H1 (cell line): ENCODE data around the gene BDP1. TPM values are rescaled to one million over a fixed set of nuclear protein-coding genes. Genes with fewer than 3 reads are reported as not detected.

Experiments used
- CTCF ChIA-PET: fragments of 300-600 bp; sonication (Branson Sonifier 250); formaldehyde crosslinking; loops from one replicate; lab custom pipeline; 2021; ENCODE audit not compliant: partially characterized antibody; lab: Charles Lee
- POLR2A ChIA-PET: fragments of 300-600 bp; sonication (Branson Sonifier 250); formaldehyde crosslinking; loops from one replicate; lab custom pipeline; 2021; ENCODE audit warnings: inconsistent platforms; ENCODE audit not compliant: partially characterized antibody; lab: Charles Lee
- DNase-seq, 2 experiments: peaks; one replicate each; pipeline versions ENCODE4 v3.0.0 to v3.0.0-alpha.2; 2010 to 2022; ENCODE audit warnings: low spot score in 2 of 2, low read depth in 1 of 2, mixed read lengths in 1 of 2
- FAIRE-seq: peaks from 2 replicates; lab custom pipeline; 2011; peaks lifted over from hg19 to GRCh38; lab: Jason Lieb, UNC
- H2AFZ ChIP-seq: 2 replicates; pipeline ENCODE4 v1.8.1; 2012; ENCODE audit warnings: low read length, inconsistent platforms
- H2AK5ac ChIP-seq: 2 replicates; pipeline ENCODE4 v1.6.1; 2013; ENCODE audit warnings: low read depth, low read length
- H2BK120ac ChIP-seq: replicated peaks from 2 replicates; pipeline ENCODE3; 2013; ENCODE audit warnings: low read depth, low read length, inconsistent platforms
- H2BK12ac ChIP-seq: 2 replicates; pipeline ENCODE4 v1.6.1; 2013; ENCODE audit warnings: low read depth, low read length
- H2BK15ac ChIP-seq: 2 replicates; pipeline ENCODE4 v1.6.1; 2013; ENCODE audit warnings: low read length
- H2BK20ac ChIP-seq: 2 replicates; pipeline ENCODE4 v1.6.1; 2013; ENCODE audit warnings: low read length
- H2BK5ac ChIP-seq: 2 replicates; pipeline ENCODE4 v1.6.1; 2013; ENCODE audit warnings: low read depth, low read length
- H3K14ac ChIP-seq: 2 replicates; pipeline ENCODE4 v1.6.1; 2013; ENCODE audit warnings: inconsistent platforms; ENCODE audit not compliant: insufficient read length
- H3K18ac ChIP-seq: 2 replicates; pipeline ENCODE4 v1.6.1; 2013; ENCODE audit warnings: low read length; ENCODE audit errors: extremely low read depth
- H3K23ac ChIP-seq: 2 replicates; pipeline ENCODE4 v1.6.1; 2013; ENCODE audit warnings: inconsistent platforms; ENCODE audit not compliant: insufficient read length
- H3K23me2 ChIP-seq: 2 replicates; pipeline ENCODE4 v1.6.1; 2013; ENCODE audit warnings: low read depth, low read length
- H3K27ac ChIP-seq: 2 replicates; pipeline ENCODE4 v1.6.1; 2011; ENCODE audit warnings: low read depth, low read length, inconsistent platforms
- H3K27me3 ChIP-seq, 4 experiments: replicated peaks in 1 of 4; 1 replicate in 1 of 4; 2 replicates in 3 of 4; pipeline versions ENCODE4 v1.6.1 to v1.8.1; 2011 to 2013; ENCODE audit warnings: low read length in 3 of 4, mild to moderate bottlenecking in 3 of 4, inconsistent platforms in 2 of 4, mixed read lengths in 2 of 4, moderate library complexity in 1 of 4; ENCODE audit not compliant: control insufficient read depth in 3 of 4, insufficient read depth in 3 of 4; ENCODE audit errors: extremely low read depth in 1 of 4
- H3K36me3 ChIP-seq, 4 experiments: 2 replicates each; pipeline versions ENCODE4 v1.6.1 to v1.8.1; 2011 to 2013; ENCODE audit warnings: mild to moderate bottlenecking in 4 of 4, low read length in 3 of 4, moderate library complexity in 2 of 4, control low read depth in 1 of 4, inconsistent platforms in 1 of 4; ENCODE audit not compliant: insufficient read depth in 4 of 4, control insufficient read depth in 2 of 4
- H3K4ac ChIP-seq: replicated peaks from 2 replicates; pipeline ENCODE3; 2013; ENCODE audit warnings: low read length, low read depth, mixed read lengths, inconsistent platforms; ENCODE audit not compliant: insufficient read length
- H3K4me1 ChIP-seq, 4 experiments: replicated peaks in 1 of 4; 1 replicate in 1 of 4; 2 replicates in 3 of 4; pipeline versions ENCODE4 v1.6.1 to v1.8.1; 2011 to 2013; ENCODE audit warnings: low read length in 3 of 4, inconsistent platforms in 2 of 4, mixed read lengths in 1 of 4; ENCODE audit not compliant: insufficient read depth in 4 of 4, control insufficient read depth in 3 of 4
- H3K4me2 ChIP-seq, 2 experiments: 2 replicates each; pipeline versions ENCODE4 v1.6.1 to v1.8.1; 2011 to 2013; ENCODE audit warnings: low read depth in 2 of 2, low read length in 2 of 2, control low read depth in 1 of 2, inconsistent platforms in 1 of 2, mild to moderate bottlenecking in 1 of 2; ENCODE audit not compliant: insufficient read depth in 1 of 2
- H3K4me3 ChIP-seq, 4 experiments: fragments of 200-600, 300-600 bp in 1 of 4; sonication (generic), shearing (Covaris generic), sonication (Bioruptor Twin) in 1 of 4; 2 replicates each; pipeline versions ENCODE4 v1.5.1 to v1.8.1; 2011 to 2016; ENCODE audit warnings: low read length in 4 of 4, low read depth in 3 of 4, control low read depth in 2 of 4, inconsistent platforms in 2 of 4, mild to moderate bottlenecking in 2 of 4, mixed read lengths in 1 of 4, moderate library complexity in 1 of 4; ENCODE audit not compliant: insufficient read depth in 2 of 4; ENCODE audit errors: extremely low read depth in 1 of 4
- H3K56ac ChIP-seq: replicated peaks from 2 replicates; pipeline ENCODE3; 2013; ENCODE audit warnings: low read depth, mild to moderate bottlenecking, mixed read lengths, low read length, inconsistent platforms; ENCODE audit not compliant: insufficient read length
- H3K79me1 ChIP-seq: 2 replicates; pipeline ENCODE4 v1.6.1; 2013; ENCODE audit warnings: low read depth, low read length, control low read depth
- H3K79me2 ChIP-seq, 2 experiments: 2 replicates each; pipeline versions ENCODE4 v1.6.1 to v1.8.1; 2012 to 2013; ENCODE audit warnings: low read length in 2 of 2, mild to moderate bottlenecking in 2 of 2, inconsistent platforms in 1 of 2; ENCODE audit not compliant: insufficient read depth in 2 of 2, control insufficient read depth in 1 of 2
- H3K9ac ChIP-seq, 4 experiments: replicated peaks in 1 of 4; 1 replicate in 1 of 4; 2 replicates in 3 of 4; pipeline versions ENCODE4 v1.6.1 to v1.8.1; 2011 to 2013; ENCODE audit warnings: low read depth in 3 of 4, low read length in 3 of 4, control low read depth in 2 of 4, mild to moderate bottlenecking in 2 of 4, moderate library complexity in 2 of 4, inconsistent platforms in 1 of 4; ENCODE audit errors: extremely low read depth in 1 of 4
- H3K9me3 ChIP-seq, 2 experiments: 2 replicates each; pipeline versions ENCODE4 v1.6.1 to v1.8.1; 2012 to 2013; ENCODE audit warnings: mild to moderate bottlenecking in 2 of 2, moderate library complexity in 2 of 2, control low read depth in 1 of 2, inconsistent platforms in 1 of 2, low read depth in 1 of 2, low read length in 1 of 2, mixed read lengths in 1 of 2; ENCODE audit not compliant: insufficient read depth in 2 of 2
- H4K20me1 ChIP-seq, 2 experiments: replicated peaks in 1 of 2; 2 replicates each; pipeline versions ENCODE3 to v1.8.1; 2011 to 2013; ENCODE audit warnings: inconsistent platforms in 2 of 2, low read length in 2 of 2, mild to moderate bottlenecking in 1 of 2; ENCODE audit not compliant: insufficient read depth in 2 of 2, control insufficient read depth in 1 of 2
- H4K5ac ChIP-seq: 2 replicates; pipeline ENCODE4 v1.6.1; 2013; ENCODE audit warnings: low read length, low read depth, mixed read lengths, inconsistent platforms; ENCODE audit not compliant: insufficient read length
- H4K8ac ChIP-seq: 2 replicates; pipeline ENCODE4 v1.8.0; 2013; ENCODE audit warnings: mild to moderate bottlenecking, moderate library complexity, low read length, inconsistent platforms; ENCODE audit not compliant: insufficient read depth; ENCODE audit errors: extremely low read depth
- H4K91ac ChIP-seq: replicated peaks from 2 replicates; pipeline ENCODE3; 2013; ENCODE audit warnings: low read length, mixed read lengths, inconsistent platforms; ENCODE audit not compliant: insufficient read length
- RBBP5 ChIP-seq: IDR thresholded peaks from 2 replicates; pipeline ENCODE4 v1.7.1; 2012; ENCODE audit warnings: low read depth, mild to moderate bottlenecking, inconsistent platforms, low read length, moderate library complexity, borderline replicate concordance
- TAF7 ChIP-seq: optimal IDR thresholded peaks from 2 replicates; pipeline ENCODE3; 2011; ENCODE audit warnings: low read depth, mild to moderate bottlenecking, inconsistent platforms, low read length, moderate library complexity, borderline replicate concordance
- WGBS, 2 experiments: shearing (Covaris generic) in 1 of 2; methylation state at CpG; one replicate each; pipeline versions ENCODE4 v1.1.6 to v1.1.7; 2013 to 2015; ENCODE audit warnings: low lambda C conversion rate in 2 of 2, mixed read lengths in 2 of 2, inconsistent platforms in 1 of 2, low coverage in 1 of 2, missing lambda C conversion rate in 1 of 2; ENCODE audit not compliant: insufficient replicate concordance in 2 of 2, insufficient coverage in 1 of 2, insufficient read length in 1 of 2; ENCODE audit errors: extremely low coverage in 1 of 2, missing lambda C conversion rate in 1 of 2; 5-methylcytosine and 5-hydroxymethylcytosine counted together
- polyA plus RNA-seq, 7 experiments: library from polyadenylated mRNA; depleted of rRNA in 3 of 7; stranded (reverse) in 5 of 7; unstranded in 2 of 7; fragments of >200 nt in 5 of 7; fragments of 200-250 nt in 2 of 7; gene quantifications; 1 replicate in 5 of 7; 2 replicates in 1 of 7; 4 replicates in 1 of 7; pipeline versions ENCODE4 v1.2.1 to v1.2.3, GENCODE V29; 2011 to 2013; ENCODE audit warnings: missing spikeins in 2 of 7, mixed read lengths in 2 of 7
- total RNA-seq: library from RNA; stranded (reverse); fragmentation: NEBNext Ultra II Directional; extraction: Animal tissue kit (Norgen Biotek cat#: 25700); gene quantifications from 2 replicates; pipeline ENCODE4 v1.2.1, GENCODE V29; 2021

Gene BDP1
- total and polyA plus RNA-seq, 2 of the 8 experiments (the other 6 are each of a cell fraction or from before 2014, with no cell fraction given), result 4.7 to 32.1 TPM

GRCh38 chr5:71586052-71586940 is 130.8 kb downstream of the BDP1 start:
- Histone ChIP-seq H3K4me1 (peaks cover 0 to 9% (median 0%) of the 10 kb centered on the region in 4 experiments; a peak in 3 of 7 replicates), H2BK20ac (no peak overlapping the region), H3K79me2 (peaks cover 5 to 33% of the 10 kb centered on the region in 2 experiments), H3K23ac (no peak overlapping the region), H2BK120ac (no peak overlapping the region), H3K4me2 (peak overlapping the region; percentile 76 to 82), H4K20me1 (peaks cover 0 to 2% of the 10 kb centered on the region in 2 experiments), H2BK12ac (peak overlapping the region; percentile 85; the same call in 1 of the 2 replicates), H4K5ac (peak overlapping the region; percentile 46), H3K27me3 (no peaks in the 10 kb centered on the region), H3K27ac (peak overlapping the region; percentile 91), H3K23me2 (peaks cover 6% of the 10 kb centered on the region), H3K4ac (no peak overlapping the region), H3K9me3 (no peaks in the 10 kb centered on the region), H3K36me3 (no peaks in the 10 kb centered on the region), H4K91ac (peak overlapping the region; percentile 76), H3K18ac (peak overlapping the region; percentile 91), H2AK5ac (no peak overlapping the region), H4K8ac (no peak overlapping the region), H2AFZ (peak overlapping the region; percentile 97), H2BK5ac (peak overlapping the region; percentile 90; the same call in 1 of the 2 replicates), H2BK15ac (peak overlapping the region; percentile 21; the same call in 1 of the 2 replicates), H3K56ac (no peak overlapping the region), H3K14ac (no peak overlapping the region), H3K4me3 (peak overlapping the region; percentile 56 to 83 (median 81)), H3K79me1 (no peaks in the 10 kb centered on the region; the same call in 1 of the 2 replicates), H3K9ac (peak overlapping the region in 3 of 4 experiments; percentile 55 to 89 (median 87); a peak in 6 of 7 replicates)
- TF ChIP-seq TAF7, result no peak
- 0 out of 2 replicates have a peak, but pooled peaks have one; percentile 3 for TF ChIP-seq RBBP5
- WGBS, 2 experiments, result 62% methylated on average over 22 of the region's 22 CpGs; no CpG with 5 or more reads in 1 of the 2 experiments
- POLR2A ChIA-PET, result interaction anchor here (0.8 to 2.5 kb wide), 12 partner anchors 9 to 706 kb away, joined by 3 to 10 read pairs (median 4); partner anchors contain the start of gene BDP1
- CTCF ChIA-PET, result interaction anchor here (1.0 to 1.2 kb wide), 2 partner anchors 14 to 28 kb away, joined by 3 to 5 read pairs; no protein-coding TSS in a partner anchor
- FAIRE-seq (peak; percentile 13), DNase-seq (peak in 1 of 2 experiments; percentile 7)
